Measurements from ENCODE around the gene PRR19. TPM values are rescaled to one million over a fixed set of nuclear protein-coding genes. Genes with fewer than 3 reads are reported as not detected.

The PRR19 gene
- total and polyA plus RNA-seq, 10 of the 15 experiments (the other 5 are each of a cell fraction or from before 2014, with no cell fraction given): 0.09 to 1.7 (median 0.73) TPM; not detected in 1

DNA sequence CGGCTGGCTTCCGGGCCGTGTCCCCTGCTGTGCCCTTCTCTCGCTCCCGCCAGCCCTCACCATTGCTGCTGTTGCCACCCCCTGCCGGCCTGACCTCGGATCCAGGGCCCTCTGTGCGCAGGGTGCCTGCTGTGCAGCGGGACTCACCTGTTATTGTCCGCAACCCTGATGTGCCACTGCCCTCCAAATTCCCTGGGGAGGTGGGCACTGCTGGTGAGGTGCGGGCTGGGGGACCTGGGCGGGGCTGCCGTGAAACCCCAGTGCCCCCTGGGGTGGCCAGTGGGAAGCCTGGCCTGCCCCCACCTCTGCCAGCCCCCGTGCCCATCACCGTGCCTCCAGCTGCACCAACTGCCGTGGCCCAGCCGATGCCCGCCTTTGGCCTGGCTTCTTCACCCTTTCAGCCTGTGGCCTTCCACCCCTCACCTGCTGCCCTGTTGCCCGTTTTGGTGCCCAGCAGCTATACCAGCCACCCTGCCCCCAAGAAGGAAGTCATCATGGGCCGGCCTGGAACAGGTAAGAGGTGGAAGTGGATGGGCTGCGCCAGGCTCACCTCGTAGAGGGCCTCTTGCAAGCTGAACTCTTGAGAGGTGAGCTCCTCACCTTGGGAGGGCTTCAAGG, 27.8 kb upstream of the PRR19 start (continued):
- no peak for TF ChIP-seq PRDM15 (CRISPR knock-in tag; IDR thresholded peaks at IDR 0.05)

- Histone ChIP-seq H3K9me3 (replicated peaks; ENCODE audit: control insufficient read depth, insufficient read depth, low read length) (no peaks in the 10 kb centered on the region), H3K4me2 (ENCODE audit: control insufficient read depth, insufficient read depth) (peak overlapping the region; percentile 22; the same call in 1 of the 2 replicates), H3K4me3 (no peak overlapping the region), H4K20me1 (ENCODE audit: control insufficient read depth, insufficient read depth) (no peaks in the 10 kb centered on the region; the same call in 1 of the 2 replicates), H3K27me3 (replicated peaks in 1 of 2; ENCODE audit: control insufficient read depth in 2 of 2, insufficient read depth in 2 of 2, low read length in 1 of 2) (no peaks in the 10 kb centered on the region), H3K4me1 (ENCODE audit: control insufficient read depth, insufficient read depth, low read length) (peaks cover 40% of the 10 kb centered on the region), H3K36me3 (ENCODE audit: control insufficient read depth in 2 of 2, insufficient read depth in 2 of 2, low read length in 1 of 2) (peaks cover 3 to 19% of the 10 kb centered on the region in 2 experiments; a peak in 3 of 4 replicates), H3K9ac (ENCODE audit: control insufficient read depth, insufficient read depth, low read length) (no peak overlapping the region), H3K79me2 (ENCODE audit: control insufficient read depth, insufficient read depth, low read length) (peaks cover 32% of the 10 kb centered on the region), H2AFZ (ENCODE audit: control insufficient read depth, low read depth, low read length) (no peak overlapping the region), H3K27ac (ENCODE audit: control insufficient read depth, insufficient read depth) (no peak overlapping the region)
- ChIA-PET RAD21 (ENCODE audit: unreplicated experiment) (no interaction called here), CTCF (interaction anchor here (1.3 to 1.4 kb wide), 2 partner anchors 21 to 30 kb away, joined by 3 to 4 read pairs; no protein-coding TSS in a partner anchor), POLR2A (no interaction called here), SMC1A (ENCODE audit: uncharacterized antibody, unreplicated experiment) (interaction anchor here (1.3 to 1.6 kb wide), 3 partner anchors 28 to 35 kb away, joined by 4 read pairs; no protein-coding TSS in a partner anchor)
- WGBS (ENCODE audit: insufficient coverage, insufficient replicate concordance, low lambda C conversion rate, missing lambda C conversion rate): 92% methylated on average over 7 of the region's 7 CpGs
- no TSS peak for BruUV-seq (replicated peaks)
- TF ChIP-seq GABPA (IDR thresholded peaks at IDR 0.05; ENCODE audit: low read depth): no peak
- no peak for TF ChIP-seq TARDBP (IDR thresholded peaks at IDR 0.05; ENCODE audit: borderline replicate concordance)
- TF ChIP-seq ZNF622 (IDR thresholded peaks at IDR 0.05): no peak
- no peak for TF ChIP-seq GATAD2B (conservative IDR thresholded peaks at IDR 0.05; ENCODE audit: low read depth)
- TF ChIP-seq USF1 (IDR thresholded peaks at IDR 0.05; ENCODE audit: borderline replicate concordance, extremely low read length, insufficient read depth, low read depth, low read length): no peak
- TF ChIP-seq TBL1XR1 (IDR thresholded peaks at IDR 0.05; ENCODE audit: low read depth, low read length): no peak
- no peak for TF ChIP-seq BACH1 (IDR thresholded peaks at IDR 0.05; ENCODE audit: borderline replicate concordance)
- no peak for TF ChIP-seq SP1 (IDR thresholded peaks at IDR 0.05; ENCODE audit: low read depth, low read length)
- TF ChIP-seq, protein P1, sequence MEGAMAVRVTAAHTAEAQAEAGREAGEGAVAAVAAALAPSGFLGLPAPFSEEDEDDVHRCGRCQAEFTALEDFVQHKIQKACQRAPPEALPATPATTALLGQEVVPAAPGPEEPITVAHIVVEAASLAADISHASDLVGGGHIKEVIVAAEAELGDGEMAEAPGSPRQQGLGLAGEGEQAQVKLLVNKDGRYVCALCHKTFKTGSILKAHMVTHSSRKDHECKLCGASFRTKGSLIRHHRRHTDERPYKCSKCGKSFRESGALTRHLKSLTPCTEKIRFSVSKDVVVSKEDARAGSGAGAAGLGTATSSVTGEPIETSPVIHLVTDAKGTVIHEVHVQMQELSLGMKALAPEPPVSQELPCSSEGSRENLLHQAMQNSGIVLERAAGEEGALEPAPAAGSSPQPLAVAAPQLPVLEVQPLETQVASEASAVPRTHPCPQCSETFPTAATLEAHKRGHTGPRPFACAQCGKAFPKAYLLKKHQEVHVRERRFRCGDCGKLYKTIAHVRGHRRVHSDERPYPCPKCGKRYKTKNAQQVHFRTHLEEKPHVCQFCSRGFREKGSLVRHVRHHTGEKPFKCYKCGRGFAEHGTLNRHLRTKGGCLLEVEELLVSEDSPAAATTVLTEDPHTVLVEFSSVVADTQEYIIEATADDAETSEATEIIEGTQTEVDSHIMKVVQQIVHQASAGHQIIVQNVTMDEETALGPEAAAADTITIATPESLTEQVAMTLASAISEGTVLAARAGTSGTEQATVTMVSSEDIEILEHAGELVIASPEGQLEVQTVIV (IDR thresholded peaks at IDR 0.05; ENCODE audit: borderline replicate concordance, partially characterized antibody): no peak
- no peak for TF ChIP-seq HDGF (IDR thresholded peaks at IDR 0.05)
- TF ChIP-seq LARP7 (IDR thresholded peaks at IDR 0.05): no peak
- ATAC-seq (no peak), DNase-seq (ENCODE audit: low read depth, low spot score) (no peak), FAIRE-seq (no peak)
- in situ Hi-C loops (cut with MboI): loop anchor here (5.0 kb wide), 1 partner anchor 143 kb away; the partner anchor contains the start of gene POU2F2
- intact Hi-C loops (cut with micrococcal nuclease; ENCODE audit: unreplicated experiment): no loop called here
These were observed 26.8 kb upstream of the PRR19 start for GRCh38 chr19:42275103-42275502.

Data from GM12878 (cell line).